Type B pancreatic cell (in vitro differentiated cells): ENCODE data around the gene LIPT1. TPM values are rescaled to one million over a fixed set of nuclear protein-coding genes. Genes with fewer than 3 reads are reported as not detected.
A peak's percentile ranks its signal among the peaks of the same experiment; 100 is the strongest.

Source experiments
- DNase-seq: peaks from one replicate; pipeline ENCODE4 v3.0.0; 2021; ENCODE audit warnings: mixed read lengths; ENCODE audit not compliant: unreplicated experiment; ENCODE audit errors: extremely low spot score
- H3K27ac Mint-ChIP-seq: 2 replicates; pipeline ENCODE4 v1.8.0; 2021; ENCODE audit warnings: mild to moderate bottlenecking, mixed read lengths
- H3K27me3 Mint-ChIP-seq: 2 replicates; pipeline ENCODE4 v1.8.0; 2021; ENCODE audit warnings: mixed read lengths
- H3K36me3 Mint-ChIP-seq: 2 replicates; pipeline ENCODE4 v1.8.0; 2021; ENCODE audit warnings: mixed read lengths
- H3K4me1 Mint-ChIP-seq: one replicate; pipeline ENCODE4 v1.8.0; 2021; ENCODE audit warnings: mixed read lengths; ENCODE audit not compliant: unreplicated experiment
- H3K4me3 Mint-ChIP-seq: 2 replicates; pipeline ENCODE4 v1.8.0; 2021; ENCODE audit warnings: mild to moderate bottlenecking, mixed read lengths
- H3K9me3 Mint-ChIP-seq: 2 replicates; pipeline ENCODE4 v1.8.0; 2021; ENCODE audit warnings: mixed read lengths
- long read RNA-seq: library from polyadenylated mRNA; unstranded; transcript quantifications from one replicate; pipeline ENCODE4 v2.0.0, GENCODE V29; 2020
- total RNA-seq: library from RNA; stranded (reverse); gene quantifications from 2 replicates; pipeline ENCODE4 v1.2.1, GENCODE V29; 2021; ENCODE audit warnings: low replicate concordance
- TF ChIP-seq, protein P1 (sequence below): fragments of 200-600 bp; sonication (generic); conservative IDR thresholded peaks from 2 replicates; pipeline ENCODE4 v1.5.0; 2021; ENCODE audit warnings: antibody characterized with exemption, mild to moderate bottlenecking

The LIPT1 gene
- 5.0 and 5.3 TPM in 2 replicates for total RNA-seq
- long read RNA-seq, partial matches to known transcripts: 5 of 14 reads
- long read RNA-seq, other reads (novel, unspliced or antisense): 2 of 14 reads

DNA sequence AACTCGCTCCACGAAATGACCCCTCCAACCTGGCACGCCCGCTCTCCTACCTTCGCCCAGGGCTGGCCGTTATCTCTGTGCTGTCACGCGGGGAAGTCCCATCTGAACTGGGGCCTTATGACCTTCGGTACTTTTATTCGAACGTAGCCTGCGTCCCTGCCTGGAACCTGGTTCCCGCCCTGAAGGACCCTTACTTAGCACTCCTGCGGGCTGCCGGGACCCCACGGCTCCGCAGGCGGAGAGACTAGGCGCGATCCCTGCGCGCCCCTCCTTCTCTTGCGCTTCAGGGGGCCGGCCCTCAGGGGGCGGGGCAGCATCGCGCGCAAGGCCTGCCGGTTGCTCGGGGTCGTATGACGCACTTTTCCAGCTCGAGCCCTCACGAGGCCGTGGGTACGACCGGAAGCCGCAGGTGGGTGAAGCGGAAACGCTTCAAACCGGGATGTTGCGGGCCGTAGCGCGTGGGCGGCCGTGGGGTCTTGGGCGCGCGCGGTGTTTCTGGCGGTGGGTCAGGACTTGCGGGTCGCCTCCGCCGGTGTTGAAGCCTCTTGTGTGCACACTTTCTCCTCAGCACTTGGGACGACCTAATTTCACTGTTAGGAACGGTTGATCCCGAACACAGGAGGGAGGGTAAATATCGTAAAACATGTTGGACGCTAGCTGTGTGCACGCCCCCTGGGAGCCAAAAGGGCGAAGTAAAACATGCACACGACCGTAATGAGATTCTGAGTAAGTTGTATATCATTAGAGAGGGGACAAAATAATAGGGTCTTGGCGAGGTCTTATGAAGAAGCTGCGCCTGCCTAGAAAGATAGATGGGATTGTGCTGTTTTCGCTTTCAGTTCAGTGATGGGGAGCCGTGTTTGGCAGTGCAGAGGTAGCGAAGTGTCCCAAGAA lies at the start of gene LIPT1, which contains the start of gene TSGA10:
TSS of gene LIPT1 (plus strand) at position 325 of the 894 bp plus-strand sequence. CDS start 6,991 bp downstream, outside the sequence.
TSS of gene TSGA10 (minus strand) at position 300 of the 894 bp plus-strand sequence. CDS start 45,503 bp downstream, outside the sequence.
- DNase-seq: peak; percentile 89
- H3K27ac Mint-ChIP-seq: no peak within 1 kb of the TSS
- no peaks in the 10 kb centered on the region for H3K27me3 Mint-ChIP-seq
- H3K36me3 Mint-ChIP-seq: peaks cover 12% of the 10 kb centered on the region
- H3K4me1 Mint-ChIP-seq: peaks cover 18% of the 10 kb centered on the region
- TF ChIP-seq, protein P1, sequence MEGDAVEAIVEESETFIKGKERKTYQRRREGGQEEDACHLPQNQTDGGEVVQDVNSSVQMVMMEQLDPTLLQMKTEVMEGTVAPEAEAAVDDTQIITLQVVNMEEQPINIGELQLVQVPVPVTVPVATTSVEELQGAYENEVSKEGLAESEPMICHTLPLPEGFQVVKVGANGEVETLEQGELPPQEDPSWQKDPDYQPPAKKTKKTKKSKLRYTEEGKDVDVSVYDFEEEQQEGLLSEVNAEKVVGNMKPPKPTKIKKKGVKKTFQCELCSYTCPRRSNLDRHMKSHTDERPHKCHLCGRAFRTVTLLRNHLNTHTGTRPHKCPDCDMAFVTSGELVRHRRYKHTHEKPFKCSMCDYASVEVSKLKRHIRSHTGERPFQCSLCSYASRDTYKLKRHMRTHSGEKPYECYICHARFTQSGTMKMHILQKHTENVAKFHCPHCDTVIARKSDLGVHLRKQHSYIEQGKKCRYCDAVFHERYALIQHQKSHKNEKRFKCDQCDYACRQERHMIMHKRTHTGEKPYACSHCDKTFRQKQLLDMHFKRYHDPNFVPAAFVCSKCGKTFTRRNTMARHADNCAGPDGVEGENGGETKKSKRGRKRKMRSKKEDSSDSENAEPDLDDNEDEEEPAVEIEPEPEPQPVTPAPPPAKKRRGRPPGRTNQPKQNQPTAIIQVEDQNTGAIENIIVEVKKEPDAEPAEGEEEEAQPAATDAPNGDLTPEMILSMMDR: peak; percentile 49
- no peak within 1 kb of the TSS for H3K4me3 Mint-ChIP-seq
- H3K9me3 Mint-ChIP-seq: no peaks in the 10 kb centered on the region

DNA sequence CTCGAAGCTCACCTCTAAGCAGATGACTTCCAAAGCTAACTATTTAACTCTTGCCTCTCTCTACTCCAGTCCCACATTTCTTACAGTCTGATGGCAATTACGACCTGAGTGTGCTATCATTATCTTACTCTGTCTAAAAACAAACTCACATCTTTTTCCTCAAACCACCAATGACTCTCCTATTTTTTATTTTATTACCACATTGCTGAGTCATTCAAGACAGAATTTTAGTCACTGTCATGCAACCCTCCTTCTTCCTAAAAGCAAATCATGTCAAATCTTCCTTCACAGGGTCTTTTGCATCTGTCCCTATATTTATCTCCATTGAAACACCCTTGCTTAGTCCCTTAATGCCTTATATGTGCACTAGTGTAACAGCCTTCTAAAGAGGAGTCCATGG lies 47.9 kb upstream of the LIPT1 start:
- no peak for DNase-seq
- TF ChIP-seq, protein P1: no peak
- no peak overlapping the region for H3K4me3 Mint-ChIP-seq
- H3K36me3 Mint-ChIP-seq: no peaks in the 10 kb centered on the region
- H3K27me3 Mint-ChIP-seq: no peaks in the 10 kb centered on the region
- no peaks in the 10 kb centered on the region for H3K9me3 Mint-ChIP-seq
- H3K4me1 Mint-ChIP-seq: no peaks in the 10 kb centered on the region
- no peak overlapping the region for H3K27ac Mint-ChIP-seq

DNA sequence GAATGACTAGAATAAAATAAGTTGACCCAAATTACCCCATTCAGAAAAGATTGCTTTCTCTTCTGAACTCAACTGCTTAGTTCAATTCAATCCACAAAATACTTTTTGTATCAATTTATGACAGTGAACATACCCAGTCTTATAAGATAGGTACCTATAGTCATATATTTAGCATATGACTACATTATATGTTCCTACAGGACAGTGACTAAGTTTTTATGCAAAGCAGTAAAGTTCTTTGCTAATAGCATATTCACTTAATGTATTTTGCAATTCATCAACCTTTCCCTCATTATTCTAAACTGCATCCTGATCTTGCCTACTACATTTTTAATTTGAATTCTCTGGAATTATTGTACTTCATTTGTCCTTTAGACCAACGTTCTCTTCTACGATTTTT lies 43.5 kb upstream of the LIPT1 start:
- DNase-seq: no peak
- H3K4me3 Mint-ChIP-seq: no peak overlapping the region
- no peaks in the 10 kb centered on the region for H3K27me3 Mint-ChIP-seq
- TF ChIP-seq, protein P1: no peak
- H3K9me3 Mint-ChIP-seq: no peaks in the 10 kb centered on the region
- no peaks in the 10 kb centered on the region for H3K4me1 Mint-ChIP-seq
- H3K36me3 Mint-ChIP-seq: no peaks in the 10 kb centered on the region
- H3K27ac Mint-ChIP-seq: no peak overlapping the region

DNA sequence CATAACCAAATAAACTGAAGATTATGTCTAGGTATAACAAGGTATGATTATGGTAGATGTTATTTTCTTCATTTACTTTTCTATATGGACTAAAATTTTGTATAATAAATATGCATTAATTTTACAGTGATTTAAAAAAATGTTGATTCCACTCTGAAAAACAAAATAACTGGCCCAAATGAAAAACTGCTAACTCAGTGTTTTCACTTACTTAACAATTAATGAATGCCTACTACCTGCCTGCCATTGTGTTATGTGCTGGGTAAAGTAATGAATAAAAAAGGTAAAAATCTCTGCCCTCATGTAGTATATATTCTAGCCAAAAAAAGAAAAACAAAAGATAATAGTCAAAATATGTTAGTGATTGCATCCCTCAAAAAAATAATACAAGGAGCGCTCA lies 42.8 kb upstream of the LIPT1 start:
- H3K4me1 Mint-ChIP-seq: no peaks in the 10 kb centered on the region
- H3K27ac Mint-ChIP-seq: no peak overlapping the region
- H3K9me3 Mint-ChIP-seq: no peaks in the 10 kb centered on the region
- H3K4me3 Mint-ChIP-seq: no peak overlapping the region
- H3K27me3 Mint-ChIP-seq: no peaks in the 10 kb centered on the region
- H3K36me3 Mint-ChIP-seq: no peaks in the 10 kb centered on the region
- TF ChIP-seq, protein P1: no peak
- no peak for DNase-seq

DNA sequence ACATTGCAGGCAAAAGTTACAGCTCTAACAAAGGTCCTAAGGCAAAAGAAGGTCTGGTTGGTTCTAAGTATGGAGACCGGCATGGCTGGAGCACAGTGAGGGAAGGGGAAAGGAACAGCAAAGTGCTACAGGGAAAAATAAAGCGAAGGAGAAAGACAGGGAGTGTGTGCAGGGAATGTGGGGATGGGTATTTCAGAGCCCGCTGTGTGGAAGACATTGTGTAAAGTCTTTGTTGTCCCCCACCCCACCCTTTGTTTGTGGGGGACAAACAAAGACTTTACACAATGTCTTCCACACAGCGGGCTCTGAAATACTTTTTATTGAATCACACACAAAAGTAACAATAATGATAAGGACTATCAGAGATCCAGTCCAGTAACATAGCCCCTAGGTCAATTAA lies 42.1 kb upstream of the LIPT1 start:
- Mint-ChIP-seq H3K9me3 (no peaks in the 10 kb centered on the region), H3K27ac (no peak overlapping the region), H3K36me3 (no peaks in the 10 kb centered on the region), H3K4me1 (no peaks in the 10 kb centered on the region), H3K4me3 (no peak overlapping the region), H3K27me3 (no peaks in the 10 kb centered on the region)
- TF ChIP-seq, protein P1: no peak
- DNase-seq: no peak
